GM21529 (cell line): ENCODE results near the gene LBP.
"Not testable (repeated sequence)": the region's sequence is repeated elsewhere in the genome, so short reads cannot be mapped to it uniquely, and the experiment has no call there.

Source experiments
- ATAC-seq: cut with Tn5 transposase; IDR thresholded peaks from one replicate; pipeline ENCODE4 v1.9.1; 2021; ENCODE audit not compliant: unreplicated experiment

LBP gene

DNA sequence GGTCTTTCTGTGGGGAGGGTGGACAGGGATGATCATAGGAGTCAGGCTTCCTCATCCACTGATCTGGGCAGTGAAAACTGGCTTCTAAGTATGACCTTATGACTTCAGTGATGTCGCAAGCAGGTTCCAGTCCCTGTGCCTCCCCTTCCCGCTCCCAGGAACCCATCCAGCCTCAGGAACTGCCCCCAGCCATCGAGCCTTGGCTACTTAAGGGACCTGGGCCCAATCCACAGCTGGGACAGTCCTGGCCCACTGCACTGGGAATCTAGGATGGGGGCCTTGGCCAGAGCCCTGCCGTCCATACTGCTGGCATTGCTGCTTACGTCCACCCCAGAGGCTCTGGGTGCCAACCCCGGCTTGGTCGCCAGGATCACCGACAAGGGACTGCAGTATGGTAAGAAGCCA, at the start of gene LBP:
LBP (plus strand) TSS at position 236 of the 405 bp plus-strand sequence; CDS start at position 271, 35 bp downstream.
- ATAC-seq: no peak

DNA sequence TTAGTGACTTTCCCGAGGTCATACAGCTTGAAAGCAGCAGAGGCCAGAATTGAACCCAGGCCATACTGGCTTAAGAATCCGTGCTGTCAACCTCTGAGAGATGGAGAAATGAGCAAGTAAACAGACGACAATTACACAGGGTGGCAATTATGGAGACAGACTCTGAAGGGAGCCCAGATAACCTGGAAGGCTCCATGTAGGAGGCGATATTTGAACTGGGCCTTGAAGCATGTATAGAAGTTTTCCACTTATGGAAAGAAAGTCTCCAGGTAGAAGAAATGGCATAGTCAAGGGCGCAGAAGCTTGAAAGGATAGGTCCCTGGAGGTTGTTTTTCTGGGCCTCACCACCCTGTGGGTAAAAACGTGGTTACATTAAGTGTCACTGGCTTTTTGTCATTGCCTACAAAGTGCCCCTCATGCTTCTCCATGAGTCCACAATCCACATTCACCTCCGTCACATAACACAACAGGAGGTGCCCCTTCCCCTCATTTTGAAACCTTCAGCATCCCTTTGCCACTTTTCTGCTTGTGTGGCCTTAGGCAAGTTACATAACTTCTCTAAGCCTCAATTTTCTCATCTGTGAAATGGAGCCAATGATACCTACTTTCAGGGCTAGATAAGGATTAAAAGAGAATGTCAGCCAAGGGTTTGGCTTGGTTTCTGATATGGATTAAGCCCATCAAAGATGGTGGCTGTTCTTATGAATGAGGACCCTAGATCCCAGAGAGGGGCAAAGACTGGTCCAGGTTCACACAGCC, 48.2 kb upstream of the LBP start:
- ATAC-seq: no peak

GRCh38 chr20:38298768-38299288, 47.5 kb upstream of the LBP start:
- ATAC-seq: no peak

DNA sequence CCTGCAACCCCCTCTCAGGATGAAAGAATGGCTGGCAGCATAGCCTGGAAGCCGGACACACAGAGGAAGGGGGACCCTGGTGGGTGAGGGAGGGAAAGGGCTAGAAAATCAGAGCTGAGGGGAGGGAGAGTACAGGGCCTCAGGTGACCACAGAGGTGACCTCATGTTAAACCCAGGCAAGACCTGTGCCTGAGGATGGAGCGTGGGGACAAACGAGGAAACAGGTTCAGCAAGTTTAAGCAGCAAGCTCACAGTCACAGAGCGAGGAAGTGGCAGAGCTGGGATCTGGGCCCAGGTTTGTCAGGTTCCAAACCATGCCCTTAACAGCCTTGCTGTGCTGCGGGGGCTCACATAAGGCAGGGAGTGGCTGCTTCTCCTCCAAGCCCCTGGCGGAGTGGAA, 46.3 kb upstream of the LBP start:
- no peak for ATAC-seq

DNA sequence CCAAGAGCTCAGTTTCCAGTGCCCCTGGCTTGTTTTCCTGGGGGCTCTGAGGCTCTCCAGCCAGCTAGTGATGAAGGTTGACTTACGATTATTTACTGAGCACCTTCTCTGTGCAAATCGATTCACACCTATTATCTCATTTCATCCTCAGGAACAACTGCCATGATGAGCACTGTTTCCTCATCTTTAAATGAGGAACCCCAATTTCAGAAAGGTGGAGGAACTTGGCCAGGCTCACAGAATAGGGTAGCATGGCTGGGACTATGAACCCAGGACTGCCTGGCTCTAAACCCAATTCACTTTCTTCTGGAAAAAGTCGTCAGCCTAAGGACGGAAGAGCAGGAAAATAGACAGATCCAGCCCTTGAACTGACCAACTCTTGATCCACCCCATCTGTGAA, 45.8 kb upstream of the LBP start:
- ATAC-seq: no peak

GRCh38 chr20:38301309-38301708, 45.0 kb upstream of the LBP start:
- ATAC-seq: no peak

GRCh38 chr20:38302786-38303185, 43.5 kb upstream of the LBP start:
- no peak for ATAC-seq

- ATAC-seq: no peak
Measured at GRCh38 chr20:38303908-38304379, 42.3 kb upstream of the LBP start, which contains the start of gene BPI. BPI (plus strand) TSS chr20:38304156; CDS start chr20:38304224, 68 bp downstream.

DNA sequence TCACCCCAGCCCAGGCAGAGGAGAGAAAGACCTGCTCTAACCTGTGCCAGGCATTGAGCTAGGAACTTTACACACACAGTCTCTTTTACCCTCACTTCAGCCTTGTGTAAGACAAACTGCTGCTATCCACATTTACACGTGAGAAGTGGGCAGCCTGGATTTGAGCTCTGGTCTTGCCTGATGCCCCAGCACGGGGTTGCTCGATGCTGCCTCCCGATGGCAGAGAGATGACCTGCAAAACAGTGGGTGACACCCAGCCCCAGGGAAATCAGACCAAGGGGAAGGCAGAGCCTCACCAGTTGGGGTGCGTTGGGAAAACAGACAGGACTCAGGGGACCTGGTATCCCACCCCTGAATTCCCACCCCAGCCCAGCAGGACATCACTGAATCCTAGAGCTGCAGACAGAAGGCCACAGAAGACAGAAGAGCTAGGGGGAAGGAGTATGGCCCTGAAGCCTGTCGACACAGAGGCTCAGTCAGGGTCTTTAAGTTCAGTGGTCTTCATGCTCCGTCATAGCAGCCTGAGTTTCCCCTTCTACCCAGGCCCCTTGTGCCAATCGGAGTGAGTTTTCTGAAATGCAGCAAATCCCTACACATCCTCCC, 41.3 kb upstream of the LBP start:
- no peak for ATAC-seq

GRCh38 chr20:38305541-38305940, 40.7 kb upstream of the LBP start:
- ATAC-seq: no peak

DNA sequence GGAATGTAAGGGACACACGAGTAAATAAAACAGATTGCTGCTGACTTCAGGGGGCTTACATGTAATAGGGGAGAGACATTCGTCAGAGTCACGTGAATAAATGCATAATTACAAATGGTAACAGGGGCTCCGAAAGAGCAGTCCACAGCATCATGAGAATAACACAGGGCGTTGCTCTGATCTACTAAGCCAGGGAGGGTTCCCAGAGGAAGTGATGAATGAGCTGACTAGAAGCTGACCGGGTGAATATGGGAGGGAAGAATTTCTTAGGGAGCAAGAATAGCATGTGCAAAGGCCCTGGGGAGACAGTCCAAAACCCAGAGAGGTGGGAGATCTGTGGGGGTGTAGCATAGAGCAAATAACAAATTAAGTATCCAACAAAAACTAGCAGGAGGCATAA, 39.9 kb upstream of the LBP start:
- ATAC-seq: no peak

DNA sequence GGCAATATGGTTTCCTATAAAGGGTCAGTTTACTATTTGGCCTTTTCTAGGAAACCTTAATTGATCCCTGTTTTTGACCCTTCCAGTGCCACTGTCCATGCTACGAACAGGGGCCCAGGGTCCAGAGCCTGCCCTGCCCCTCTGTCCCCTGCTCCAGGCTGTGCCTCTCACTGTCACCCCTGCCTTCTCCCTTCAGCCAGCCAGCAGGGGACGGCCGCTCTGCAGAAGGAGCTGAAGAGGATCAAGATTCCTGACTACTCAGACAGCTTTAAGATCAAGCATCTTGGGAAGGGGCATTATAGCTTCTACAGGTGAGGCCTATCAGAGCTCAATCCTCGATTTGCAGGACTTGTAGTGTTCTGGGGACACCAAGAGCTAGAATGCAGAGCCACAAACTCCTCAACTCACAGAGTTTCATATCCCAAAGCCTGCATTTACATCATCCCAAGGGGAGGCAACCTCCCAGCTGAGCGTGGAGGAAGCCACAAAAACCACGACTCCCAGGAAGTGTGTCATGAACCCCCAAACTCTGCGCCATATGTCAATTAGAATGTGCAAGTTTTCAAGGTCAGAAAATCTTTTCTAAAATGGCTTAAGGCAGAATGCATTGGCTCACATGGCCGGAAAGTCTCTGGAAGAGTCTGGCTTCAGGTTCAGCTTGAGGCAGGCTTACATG, 38.8 kb upstream of the LBP start:
- ATAC-seq: no peak

GRCh38 chr20:38308047-38308438, 38.2 kb upstream of the LBP start:
- no peak for ATAC-seq

- ATAC-seq: no peak
Measured at GRCh38 chr20:38308447-38308846, 37.8 kb upstream of the LBP start.

DNA sequence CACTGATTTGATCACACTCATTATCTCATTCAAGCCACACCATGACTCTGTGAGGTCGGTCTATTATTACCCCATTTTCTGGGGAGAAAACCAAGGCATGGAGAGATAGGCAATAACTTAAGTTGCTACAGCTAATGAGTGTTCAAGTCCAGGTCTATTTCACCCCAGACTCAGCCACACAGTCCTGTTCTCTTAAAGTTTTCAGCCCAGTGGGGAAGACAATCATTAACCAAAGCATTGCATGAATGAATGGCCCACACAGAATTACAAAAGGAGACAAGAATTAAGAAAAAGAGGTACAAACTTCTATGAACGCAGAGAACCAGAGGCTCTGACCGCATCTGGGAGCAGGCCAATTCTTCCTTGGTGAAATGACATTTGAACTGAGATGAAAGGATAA, 35.2 kb upstream of the LBP start:
- ATAC-seq: no peak

- no peak for ATAC-seq
Measured at GRCh38 chr20:38311491-38311890, 34.8 kb upstream of the LBP start.

- ATAC-seq: no peak
Measured at GRCh38 chr20:38313676-38314075, 32.6 kb upstream of the LBP start.

DNA sequence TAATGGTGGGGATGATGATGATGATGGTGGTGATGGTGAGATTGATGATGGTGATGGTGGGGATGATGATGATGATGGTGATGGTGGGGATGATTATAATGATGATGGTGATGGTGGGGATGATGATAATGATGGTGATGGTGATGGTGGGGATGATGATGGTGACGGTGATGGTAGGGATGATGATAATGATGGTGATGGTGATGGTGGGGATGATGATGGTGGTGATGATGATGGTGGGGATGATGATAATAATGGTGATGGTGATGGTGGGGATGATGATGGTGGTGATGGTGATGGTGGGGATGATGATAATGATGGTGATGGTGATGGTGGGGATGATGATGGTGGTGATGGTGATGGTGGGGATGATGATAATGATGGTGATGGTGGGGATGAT, 31.9 kb upstream of the LBP start:
- ATAC-seq: not testable (repeated sequence)

- no peak for ATAC-seq
Measured at GRCh38 chr20:38315290-38315966, 30.9 kb upstream of the LBP start.

DNA sequence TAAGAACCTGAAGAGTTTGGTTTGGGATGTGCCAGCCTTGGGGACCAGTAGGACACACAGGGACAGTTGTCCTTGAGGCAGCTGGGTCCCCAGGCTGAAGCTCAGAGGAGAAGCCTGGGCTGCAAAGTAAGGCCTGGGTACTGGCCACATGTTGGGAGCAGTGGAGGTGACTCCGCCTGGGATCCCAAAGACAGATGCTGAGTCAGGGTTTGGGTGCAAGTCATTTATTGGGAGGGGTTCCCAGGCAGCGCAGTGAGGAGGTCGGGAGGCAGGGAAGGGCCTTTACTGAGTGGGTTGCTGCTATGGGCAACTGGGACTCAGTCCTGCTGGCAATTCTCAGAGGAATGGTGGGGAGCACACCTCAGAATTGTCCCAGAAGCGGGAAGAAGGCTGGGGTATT, 29.9 kb upstream of the LBP start:
- ATAC-seq: no peak

DNA sequence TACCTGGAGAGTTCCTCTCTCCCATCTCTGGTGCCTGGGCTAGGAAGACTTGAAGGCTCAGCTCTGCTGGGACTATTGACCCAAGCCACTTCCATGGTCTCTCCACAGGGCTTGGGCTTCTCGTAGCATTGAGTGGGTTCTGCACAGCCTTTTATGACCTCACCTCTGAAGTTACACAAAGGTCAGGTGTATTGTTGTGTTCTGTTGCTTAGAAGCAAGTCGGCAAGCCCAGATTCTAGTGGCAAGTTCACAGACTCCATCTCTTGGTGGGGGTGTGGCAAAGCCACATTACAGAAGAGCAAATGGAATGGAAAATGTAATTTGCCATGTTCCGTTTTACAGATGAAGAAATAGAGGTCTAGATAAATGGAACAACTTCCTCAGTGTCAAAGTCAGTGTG, 28.9 kb upstream of the LBP start:
- ATAC-seq: no peak
